HepG2 (cell line): Measurements from ENCODE around the gene ACTR10. TPM values are rescaled to one million over a fixed set of nuclear protein-coding genes. Genes with fewer than 3 reads are reported as not detected.

ENCODE experiments used
- ATAC-seq: fragments of 200-7000 bp; cut with Tn5 transposase; 3 replicates; pipeline ENCODE4 v1.9.1; 2020; ENCODE audit warnings: mild to moderate bottlenecking, moderate library complexity
- BruUV-seq: library from RNA; stranded (reverse); fragments of 400-500 nt; replicated peaks from 2 replicates; lab custom pipeline; 2021; lab: Mats Ljungman, UMichigan
- CTCF ChIA-PET: fragments of 300-600 bp; formaldehyde crosslinking; extraction: SDS; loops from one replicate; lab custom pipeline; 2021; ENCODE audit warnings: low total read pairs, inconsistent platforms, low intra/inter-chr PET ratio; lab: Yijun Ruan, JAX
- POLR2A ChIA-PET: fragments of 350-600 bp; sonication (Branson Sonifier 250); formaldehyde crosslinking; loops from one replicate; lab custom pipeline; 2020; ENCODE audit warnings: antibody characterized with exemption, inconsistent platforms; lab: Yijun Ruan, JAX
- DNase-seq: peaks from one replicate; pipeline ENCODE4 v3.0.0-alpha.2; 2015; ENCODE audit warnings: low spot score
- FAIRE-seq: peaks from 3 replicates; lab custom pipeline; 2011; peaks lifted over from hg19 to GRCh38; lab: Jason Lieb, UNC
- H2AFZ ChIP-seq: one replicate; pipeline ENCODE4 v1.6.1; 2011; ENCODE audit warnings: low read length, inconsistent platforms
- H3K27ac ChIP-seq: fragments of 300-600 bp; 3 replicates; pipeline ENCODE4 v1.8.0; 2011; ENCODE audit warnings: mixed run types, mild to moderate bottlenecking, mixed read lengths, low read length, inconsistent platforms; ENCODE audit not compliant: insufficient read depth; ENCODE audit errors: extremely low read length
- H3K27me3 ChIP-seq, 2 experiments: fragments of 200-600 bp in 1 of 2; 2 replicates in 1 of 2; 3 replicates in 1 of 2; pipeline versions ENCODE4 v1.6.0 to v1.8.0; 2011; ENCODE audit warnings: low read length in 2 of 2, mild to moderate bottlenecking in 2 of 2, moderate library complexity in 2 of 2, inconsistent platforms in 1 of 2; ENCODE audit not compliant: insufficient read depth in 2 of 2, control insufficient read depth in 1 of 2
- H3K36me3 ChIP-seq, 2 experiments: fragments of 200-600 bp in 1 of 2; replicated peaks in 1 of 2; 2 replicates in 1 of 2; 3 replicates in 1 of 2; pipeline versions ENCODE4 v1.5.1 to v1.8.0; 2011; ENCODE audit warnings: low read length in 2 of 2, inconsistent platforms in 1 of 2; ENCODE audit not compliant: insufficient read depth in 2 of 2, control insufficient read depth in 1 of 2
- H3K4me1 ChIP-seq: 2 replicates; pipeline ENCODE4 v1.5.1; 2012; ENCODE audit warnings: low read length, inconsistent platforms; ENCODE audit not compliant: insufficient read depth
- H3K4me2 ChIP-seq: 2 replicates; pipeline ENCODE4 v1.6.0; 2011; ENCODE audit warnings: low read depth, low read length, inconsistent platforms
- H3K4me3 ChIP-seq, 3 experiments: fragments of 200-600 bp in 1 of 3; sonication (generic), shearing (Covaris generic) in 1 of 3; replicated peaks in 1 of 3; 2 replicates each; pipeline ENCODE4 v1.5.1; 2011 to 2016; ENCODE audit warnings: low read length in 3 of 3, inconsistent platforms in 2 of 3, low read depth in 2 of 3, mild to moderate bottlenecking in 2 of 3, control low read depth in 1 of 3, mixed read lengths in 1 of 3; ENCODE audit not compliant: insufficient read depth in 1 of 3
- H3K79me2 ChIP-seq: one replicate; pipeline ENCODE4 v1.6.1; 2011; ENCODE audit warnings: low read length, inconsistent platforms; ENCODE audit not compliant: insufficient read depth
- H3K9ac ChIP-seq: 2 replicates; pipeline ENCODE4 v1.6.0; 2011; ENCODE audit warnings: mild to moderate bottlenecking, low read depth, low read length, inconsistent platforms; ENCODE audit not compliant: insufficient read depth
- H3K9me3 ChIP-seq: 2 replicates; pipeline ENCODE4 v1.5.1; 2012; ENCODE audit warnings: mild to moderate bottlenecking, low read length
- H4K20me1 ChIP-seq: 2 replicates; pipeline ENCODE4 v1.6.0; 2011; ENCODE audit warnings: inconsistent platforms, mild to moderate bottlenecking, low read length, moderate library complexity; ENCODE audit not compliant: insufficient read depth
- CCDC6 ChIP-seq: sonication (generic); formaldehyde crosslinking; IDR thresholded peaks from 2 replicates; pipeline ENCODE4 v1.8.1; 2022; ENCODE audit warnings: mild to moderate bottlenecking, missing genetic modification reagents, moderate library complexity
- ETV6 ChIP-seq: sonication (generic); formaldehyde crosslinking; conservative IDR thresholded peaks from 2 replicates; pipeline ENCODE4 v1.4.0; 2020; ENCODE audit warnings: missing genetic modification reagents
- KDM5B ChIP-seq: sonication (generic); formaldehyde crosslinking; IDR thresholded peaks from 2 replicates; pipeline ENCODE4 v1.4.0; 2020; ENCODE audit warnings: missing genetic modification reagents, mild to moderate bottlenecking, borderline replicate concordance
- ZBTB42 ChIP-seq: sonication (generic); formaldehyde crosslinking; IDR thresholded peaks from 2 replicates; pipeline ENCODE4 v1.5.0; 2020; ENCODE audit warnings: mild to moderate bottlenecking, missing genetic modification reagents
- ZKSCAN8 ChIP-seq: IDR thresholded peaks from 2 replicates; pipeline ENCODE4 v1.6.1; 2016; ENCODE audit warnings: borderline replicate concordance, missing genetic modification reagents, missing compliant biosample characterization
- ZMYM3 ChIP-seq: sonication (generic); formaldehyde crosslinking; IDR thresholded peaks from 2 replicates; pipeline ENCODE4 v1.5.1; 2020; ENCODE audit warnings: mild to moderate bottlenecking, missing genetic modification reagents
- ZNF577 ChIP-seq: sonication (generic); formaldehyde crosslinking; IDR thresholded peaks from 2 replicates; pipeline ENCODE4 v1.4.0; 2020; ENCODE audit warnings: mild to moderate bottlenecking, low read depth, missing genetic modification reagents, borderline replicate concordance
- ZNF841 ChIP-seq: sonication (generic); formaldehyde crosslinking; IDR thresholded peaks from 2 replicates; pipeline ENCODE4 v1.8.1; 2023; ENCODE audit warnings: missing genetic modification reagents, borderline replicate concordance
- whole genome bisulfite sequencing: methylation state at CpG from one replicate; pipeline ENCODE4 v1.1.6; 2017; ENCODE audit warnings: low lambda C conversion rate; 5-methylcytosine and 5-hydroxymethylcytosine counted together
- in situ Hi-C: cut with HindIII; loops from 2 replicates; pipeline ENCODE4 v1.10.0; 2017; ENCODE audit warnings: low pct_unique_long_range_greater_than_20kb; ENCODE audit not compliant: extremely low pct_ligation_motif_present
- intact Hi-C: fragments of 100-400 bp; cut with micrococcal nuclease; formaldehyde crosslinking; loops from one replicate; pipeline ENCODE4 v1.10.0; 2022; ENCODE audit not compliant: unreplicated experiment
- polyA plus RNA-seq, 8 experiments: library from polyadenylated mRNA; depleted of rRNA in 3 of 8; stranded (reverse) in 7 of 8; unstranded in 1 of 8; fragments of >200 nt; fragmentation: Illumina TruSeq in 4 of 8; extraction: Trizol in 4 of 8; gene quantifications; 2 replicates each; pipeline versions ENCODE4 v1.2.1 to v1.2.3, GENCODE V29; 2011 to 2016; ENCODE audit warnings: low read depth in 4 of 8, missing spikeins in 1 of 8, mixed read lengths in 1 of 8; ENCODE audit not compliant: insufficient read depth in 1 of 8
- total RNA-seq, 5 experiments: library from RNA; depleted of rRNA; stranded (reverse); fragments of >200 nt; fragmentation: Illumina TruSeq; extraction: Trizol; gene quantifications; 2 replicates each; pipeline ENCODE4 v1.2.3, GENCODE V29; 2016; ENCODE audit warnings: low read depth in 1 of 5
- TF ChIP-seq, protein P1 (sequence below): IDR thresholded peaks from 2 replicates; pipeline ENCODE4 v1.4.0; 2020; ENCODE audit warnings: mild to moderate bottlenecking, missing genetic modification reagents

The ACTR10 gene
- total and polyA plus RNA-seq, 2 of the 13 experiments (the other 11 are each of a cell fraction or from before 2014, with no cell fraction given): 30.0 to 41.3 TPM

DNA sequence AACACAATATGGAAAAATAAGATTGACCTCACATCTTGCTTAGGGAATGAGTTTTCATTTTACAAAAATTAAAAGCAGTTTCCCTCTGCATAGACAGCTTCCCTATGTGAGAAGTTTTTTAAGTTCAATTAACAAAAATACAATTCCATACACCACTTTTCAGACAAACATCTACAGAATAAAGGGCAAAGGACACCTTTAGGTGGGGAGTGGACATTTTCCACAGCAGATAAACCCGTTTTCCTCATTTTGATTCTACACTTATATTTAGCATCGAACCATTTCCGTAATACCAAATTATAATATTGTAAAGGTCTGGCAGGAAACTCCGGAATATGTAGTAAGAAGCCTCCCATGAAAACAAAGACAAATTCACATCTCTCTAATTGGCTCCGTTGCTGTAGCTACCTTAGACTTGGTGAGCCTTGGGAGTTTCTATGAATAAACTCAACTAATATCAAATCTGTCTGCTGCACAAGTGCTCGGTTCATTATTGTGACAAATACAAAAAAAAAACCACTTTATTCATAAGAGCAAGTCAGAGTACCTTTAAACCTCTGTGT, 49.6 kb upstream of the ACTR10 start:
- Histone ChIP-seq H2AFZ (no peak overlapping the region), H3K4me2 (no peak overlapping the region), H3K79me2 (no peaks in the 10 kb centered on the region), H3K27ac (no peak overlapping the region), H3K4me3 (no peak overlapping the region), H3K9ac (no peak overlapping the region), H3K27me3 (peaks cover 1 to 29% of the 10 kb centered on the region in 2 experiments; a peak in 4 of 5 replicates), H3K36me3 (no peaks in the 10 kb centered on the region), H4K20me1 (no peaks in the 10 kb centered on the region), H3K4me1 (peaks cover 9% of the 10 kb centered on the region), H3K9me3 (no peaks in the 10 kb centered on the region)
- in situ Hi-C loops: no loop called here
- TF ChIP-seq ZKSCAN8 (CRISPR knock-in tag) (no peak), CCDC6 (CRISPR knock-in tag) (no peak), ZMYM3 (CRISPR knock-in tag) (no peak), ETV6 (CRISPR knock-in tag) (no peak), ZNF577 (CRISPR knock-in tag) (no peak), ZNF841 (no peak), ZBTB42 (CRISPR knock-in tag) (no peak), KDM5B (no peak)
- TF ChIP-seq, protein P1, sequence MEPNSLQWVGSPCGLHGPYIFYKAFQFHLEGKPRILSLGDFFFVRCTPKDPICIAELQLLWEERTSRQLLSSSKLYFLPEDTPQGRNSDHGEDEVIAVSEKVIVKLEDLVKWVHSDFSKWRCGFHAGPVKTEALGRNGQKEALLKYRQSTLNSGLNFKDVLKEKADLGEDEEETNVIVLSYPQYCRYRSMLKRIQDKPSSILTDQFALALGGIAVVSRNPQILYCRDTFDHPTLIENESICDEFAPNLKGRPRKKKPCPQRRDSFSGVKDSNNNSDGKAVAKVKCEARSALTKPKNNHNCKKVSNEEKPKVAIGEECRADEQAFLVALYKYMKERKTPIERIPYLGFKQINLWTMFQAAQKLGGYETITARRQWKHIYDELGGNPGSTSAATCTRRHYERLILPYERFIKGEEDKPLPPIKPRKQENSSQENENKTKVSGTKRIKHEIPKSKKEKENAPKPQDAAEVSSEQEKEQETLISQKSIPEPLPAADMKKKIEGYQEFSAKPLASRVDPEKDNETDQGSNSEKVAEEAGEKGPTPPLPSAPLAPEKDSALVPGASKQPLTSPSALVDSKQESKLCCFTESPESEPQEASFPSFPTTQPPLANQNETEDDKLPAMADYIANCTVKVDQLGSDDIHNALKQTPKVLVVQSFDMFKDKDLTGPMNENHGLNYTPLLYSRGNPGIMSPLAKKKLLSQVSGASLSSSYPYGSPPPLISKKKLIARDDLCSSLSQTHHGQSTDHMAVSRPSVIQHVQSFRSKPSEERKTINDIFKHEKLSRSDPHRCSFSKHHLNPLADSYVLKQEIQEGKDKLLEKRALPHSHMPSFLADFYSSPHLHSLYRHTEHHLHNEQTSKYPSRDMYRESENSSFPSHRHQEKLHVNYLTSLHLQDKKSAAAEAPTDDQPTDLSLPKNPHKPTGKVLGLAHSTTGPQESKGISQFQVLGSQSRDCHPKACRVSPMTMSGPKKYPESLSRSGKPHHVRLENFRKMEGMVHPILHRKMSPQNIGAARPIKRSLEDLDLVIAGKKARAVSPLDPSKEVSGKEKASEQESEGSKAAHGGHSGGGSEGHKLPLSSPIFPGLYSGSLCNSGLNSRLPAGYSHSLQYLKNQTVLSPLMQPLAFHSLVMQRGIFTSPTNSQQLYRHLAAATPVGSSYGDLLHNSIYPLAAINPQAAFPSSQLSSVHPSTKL (CRISPR knock-in tag): no peak
- 22% methylated on average over 6 of the region's 6 CpGs for WGBS
- BruUV-seq: no TSS peak
- ChIA-PET CTCF (no interaction called here), POLR2A (no interaction called here)
- no peak for ATAC-seq
- intact Hi-C loops: no loop called here
- no peak for FAIRE-seq
- DNase-seq: no peak
